Activated effector memory CD4-positive, alpha-beta T cell treated with anti-CD3 and anti-CD28 coated beads, Interleukin-2, amount 50 U/mL, for 16 hours (primary cell): Measurements from ENCODE around the gene NCR2.

ENCODE experiments used
- DNase-seq: peaks from one replicate; pipeline ENCODE4 v3.0.0-alpha.2; 2020

The NCR2 gene

GRCh38 chr6:41331401-41332150 is 3.8 kb upstream of the NCR2 start:
- DNase-seq, result no peak

GRCh38 chr6:41332241-41332640 is 3.2 kb upstream of the NCR2 start:
- no peak for DNase-seq

GRCh38 chr6:41332842-41333736 is 2.3 kb upstream of the NCR2 start:
- DNase-seq, result no peak

- no peak for DNase-seq
These were observed 847 bp upstream of the NCR2 start for GRCh38 chr6:41334482-41335040.

GRCh38 chr6:41335943-41336342 is 535 bp downstream of the NCR2 start:
- no peak for DNase-seq

GRCh38 chr6:41336824-41337223 is 1.4 kb downstream of the NCR2 start:
- DNase-seq, result no peak

- DNase-seq, result no peak
These were observed 2.3 kb downstream of the NCR2 start for GRCh38 chr6:41337709-41338108.

GRCh38 chr6:41338659-41339058 is 3.3 kb downstream of the NCR2 start:
- DNase-seq, result no peak

GRCh38 chr6:41341580-41341979 is 6.2 kb downstream of the NCR2 start:
- no peak for DNase-seq

- DNase-seq, result no peak
These were observed 6.8 kb downstream of the NCR2 start for GRCh38 chr6:41342241-41342640.

- no peak for DNase-seq
These were observed 8.3 kb downstream of the NCR2 start for GRCh38 chr6:41343641-41344187.

GRCh38 chr6:41344876-41345275 is 9.5 kb downstream of the NCR2 start:
- DNase-seq, result no peak

GRCh38 chr6:41345901-41346300 is 10.5 kb downstream of the NCR2 start:
- no peak for DNase-seq

- DNase-seq, result no peak
These were observed 11.0 kb downstream of the NCR2 start for GRCh38 chr6:41346441-41346840.

GRCh38 chr6:41347378-41348050 is 12.1 kb downstream of the NCR2 start:
- no peak for DNase-seq

- no peak for DNase-seq
These were observed 13.5 kb downstream of the NCR2 start for GRCh38 chr6:41348934-41349333.

GRCh38 chr6:41352396-41352795 is 17.0 kb downstream of the NCR2 start:
- DNase-seq, result no peak

GRCh38 chr6:41352907-41353306 is 17.5 kb downstream of the NCR2 start:
- DNase-seq, result no peak

GRCh38 chr6:41353333-41353732 is 17.9 kb downstream of the NCR2 start:
- DNase-seq, result no peak

GRCh38 chr6:41355952-41356351 is 20.5 kb downstream of the NCR2 start:
- no peak for DNase-seq

GRCh38 chr6:41356825-41357224 is 21.4 kb downstream of the NCR2 start:
- no peak for DNase-seq

GRCh38 chr6:41358503-41358902 is 23.1 kb downstream of the NCR2 start:
- no peak for DNase-seq
